Vagina (tissue), 2 donors: ENCODE measurements around the gene HSD3B2.

ENCODE experiments used
- POLR2A ChIP-seq, 2 donors: fragments of 450-650 bp; IDR thresholded peaks; one replicate each; pipeline ENCODE4 v1.6.1; 2017; ENCODE audit warnings: antibody characterized with exemption in 2 of 2, mild to moderate bottlenecking in 2 of 2, moderate library complexity in 2 of 2
- POLR2AphosphoS5 ChIP-seq, 2 donors: sonication (generic); formaldehyde crosslinking; IDR thresholded peaks; one replicate each; pipeline ENCODE4 v1.9.0; 2017; ENCODE audit warnings: antibody characterized with exemption in 2 of 2, mild to moderate bottlenecking in 2 of 2, low read depth in 1 of 2; ENCODE audit not compliant: insufficient read depth in 1 of 2
- TF ChIP-seq, protein P1 (sequence below), 3 experiments: fragments of 450-650 bp in 2 of 3; fragments of 200-600 bp in 1 of 3; sonication (generic) in 1 of 3; IDR thresholded peaks; one replicate each; pipeline ENCODE4 v1.5.1; 2017 to 2019; ENCODE audit warnings: antibody characterized with exemption in 3 of 3, mild to moderate bottlenecking in 2 of 3, moderate library complexity in 2 of 3

GRCh38 chr1:119466445-119466844 is 51.5 kb downstream of the HSD3B2 start:
- TF ChIP-seq, protein P1, sequence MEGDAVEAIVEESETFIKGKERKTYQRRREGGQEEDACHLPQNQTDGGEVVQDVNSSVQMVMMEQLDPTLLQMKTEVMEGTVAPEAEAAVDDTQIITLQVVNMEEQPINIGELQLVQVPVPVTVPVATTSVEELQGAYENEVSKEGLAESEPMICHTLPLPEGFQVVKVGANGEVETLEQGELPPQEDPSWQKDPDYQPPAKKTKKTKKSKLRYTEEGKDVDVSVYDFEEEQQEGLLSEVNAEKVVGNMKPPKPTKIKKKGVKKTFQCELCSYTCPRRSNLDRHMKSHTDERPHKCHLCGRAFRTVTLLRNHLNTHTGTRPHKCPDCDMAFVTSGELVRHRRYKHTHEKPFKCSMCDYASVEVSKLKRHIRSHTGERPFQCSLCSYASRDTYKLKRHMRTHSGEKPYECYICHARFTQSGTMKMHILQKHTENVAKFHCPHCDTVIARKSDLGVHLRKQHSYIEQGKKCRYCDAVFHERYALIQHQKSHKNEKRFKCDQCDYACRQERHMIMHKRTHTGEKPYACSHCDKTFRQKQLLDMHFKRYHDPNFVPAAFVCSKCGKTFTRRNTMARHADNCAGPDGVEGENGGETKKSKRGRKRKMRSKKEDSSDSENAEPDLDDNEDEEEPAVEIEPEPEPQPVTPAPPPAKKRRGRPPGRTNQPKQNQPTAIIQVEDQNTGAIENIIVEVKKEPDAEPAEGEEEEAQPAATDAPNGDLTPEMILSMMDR (IDR thresholded peaks at IDR 0.05), result no peak
- no peak for TF ChIP-seq POLR2AphosphoS5 (IDR thresholded peaks at IDR 0.05; ENCODE audit: insufficient read depth in 1 of 2, low read depth in 1 of 2)
- no peak for TF ChIP-seq POLR2A (IDR thresholded peaks at IDR 0.05)
